HCT116 (cell line): Measurements from ENCODE around the gene HOXB7. TPM values are rescaled to one million over a fixed set of nuclear protein-coding genes. Genes with fewer than 3 reads are reported as not detected.

Experiments
- ATAC-seq: fragments of 200-7000 bp; cut with Tn5 transposase; 2 replicates; pipeline ENCODE4 v1.9.1; 2020; ENCODE audit warnings: mild to moderate bottlenecking, moderate library complexity
- BruUV-seq: library from RNA; stranded (reverse); fragments of 400-500 nt; replicated peaks from 2 replicates; lab custom pipeline; 2021; lab: Mats Ljungman, UMichigan
- CTCF ChIA-PET: fragments of 300-600 bp; sonication (Branson Sonifier 250); formaldehyde crosslinking; loops from one replicate; lab custom pipeline; 2021; ENCODE audit warnings: antibody characterized with exemption; lab: Charles Lee
- POLR2A ChIA-PET: fragments of 300-600, 350-600 bp; sonication (Branson Sonifier 250); formaldehyde crosslinking; loops from one replicate; lab custom pipeline; 2021; ENCODE audit warnings: antibody characterized with exemption; lab: Charles Lee
- RAD21 ChIA-PET, 2 experiments: fragments of 300-600 bp; sonication (Branson Sonifier 250); formaldehyde crosslinking; loops; one replicate each; lab custom pipeline; 2023; ENCODE audit warnings: low total read pairs in 2 of 2; ENCODE audit not compliant: uncharacterized antibody in 2 of 2, unreplicated experiment in 2 of 2, low non-redundant PET in 1 of 2; lab: Charles Lee
- DNase-seq: peaks from one replicate; pipeline ENCODE4 v3.0.0-alpha.2; 2010; ENCODE audit warnings: low read depth, low spot score
- H2AFZ ChIP-seq: fragments of 200-600 bp; shearing (Covaris generic), sonication (generic); 2 replicates; pipeline ENCODE4 v1.6.1; 2017; ENCODE audit warnings: low read depth, mixed run types, mixed read lengths, antibody characterized with exemption, low read length; ENCODE audit not compliant: poor library complexity, severe bottlenecking
- H3K27ac ChIP-seq: 2 replicates; pipeline ENCODE4 v1.5.1; 2012; ENCODE audit warnings: low read depth, low read length
- H3K27me3 ChIP-seq: fragments of 200-600 bp; sonication (generic); 2 replicates; pipeline ENCODE4 v1.6.1; 2016; ENCODE audit warnings: mixed run types, low read length, mixed read lengths; ENCODE audit not compliant: insufficient read depth
- H3K36me3 ChIP-seq, 2 experiments: fragments of 200-500 bp in 1 of 2; fragments of 200-600 bp in 1 of 2; sonication (Bioruptor generic) in 1 of 2; sonication (generic) in 1 of 2; 2 replicates each; pipeline versions ENCODE4 v1.5.1 to v1.6.1; 2014 to 2016; ENCODE audit warnings: low read length in 2 of 2, inconsistent platforms in 1 of 2, mixed read lengths in 1 of 2, mixed run types in 1 of 2; ENCODE audit not compliant: insufficient read depth in 2 of 2, control insufficient read depth in 1 of 2
- H3K4me1 ChIP-seq, 2 experiments: fragments of 200-600 bp in 1 of 2; sonication (generic) in 1 of 2; 2 replicates each; pipeline versions ENCODE4 v1.5.1 to v1.6.1; 2012 to 2017; ENCODE audit warnings: low read length in 2 of 2, inconsistent platforms in 1 of 2, mild to moderate bottlenecking in 1 of 2, mixed read lengths in 1 of 2, mixed run types in 1 of 2, moderate library complexity in 1 of 2; ENCODE audit not compliant: insufficient read depth in 2 of 2, control insufficient read depth in 1 of 2
- H3K4me2 ChIP-seq: fragments of 200-600 bp; sonication (generic); 2 replicates; pipeline ENCODE4 v1.6.1; 2017; ENCODE audit warnings: mixed run types, low read length, mixed read lengths
- H3K4me3 ChIP-seq, 2 experiments: fragments of 200-600 bp in 1 of 2; sonication (generic) in 1 of 2; replicated peaks in 1 of 2; 2 replicates each; pipeline ENCODE4 v1.5.1; 2011 to 2016; ENCODE audit warnings: low read length in 2 of 2, control low read depth in 1 of 2, low read depth in 1 of 2, mild to moderate bottlenecking in 1 of 2, mixed read lengths in 1 of 2, mixed run types in 1 of 2
- H3K79me2 ChIP-seq: fragments of 200-600 bp; sonication (generic); 2 replicates; pipeline ENCODE4 v1.6.1; 2017; ENCODE audit warnings: mild to moderate bottlenecking, mixed run types, low read length, moderate library complexity, mixed read lengths; ENCODE audit not compliant: insufficient read depth
- H3K9ac ChIP-seq: fragments of 200-600 bp; sonication (generic); 2 replicates; pipeline ENCODE4 v1.6.1; 2016; ENCODE audit warnings: low read length, mixed read lengths
- H3K9me2 ChIP-seq: fragments of 200-600 bp; sonication (generic), shearing (Covaris generic); 2 replicates; pipeline ENCODE4 v1.6.1; 2017; ENCODE audit warnings: mixed run types, mild to moderate bottlenecking, moderate library complexity; ENCODE audit not compliant: insufficient read depth
- H3K9me3 ChIP-seq, 2 experiments: fragments of 200-500 bp in 1 of 2; fragments of 200-600 bp in 1 of 2; sonication (Bioruptor generic) in 1 of 2; sonication (generic) in 1 of 2; 2 replicates each; pipeline ENCODE4 v1.6.1; 2014 to 2017; ENCODE audit warnings: low read length in 2 of 2, mixed read lengths in 2 of 2, inconsistent platforms in 1 of 2, low read depth in 1 of 2, mild to moderate bottlenecking in 1 of 2, mixed run types in 1 of 2, moderate library complexity in 1 of 2; ENCODE audit not compliant: control insufficient read depth in 1 of 2, insufficient read depth in 1 of 2
- H4K20me1 ChIP-seq: fragments of 200-600 bp; sonication (generic), shearing (Covaris generic); 2 replicates; pipeline ENCODE4 v1.6.1; 2017; ENCODE audit warnings: mixed run types, mild to moderate bottlenecking, moderate library complexity; ENCODE audit not compliant: insufficient read depth
- CTCF ChIP-seq, 3 experiments: fragments of 200-600 bp in 1 of 3; sonication (generic) in 1 of 3; IDR thresholded peaks in 2 of 3; conservative IDR thresholded peaks in 1 of 3; 2 replicates each; pipeline ENCODE4 v1.5.1; 2012 to 2017; ENCODE audit warnings: low read depth in 2 of 3, low read length in 2 of 3, antibody characterized with exemption in 1 of 3, borderline replicate concordance in 1 of 3, control low read depth in 1 of 3, mild to moderate bottlenecking in 1 of 3, mixed read lengths in 1 of 3, mixed run types in 1 of 3, moderate library complexity in 1 of 3; ENCODE audit not compliant: insufficient read depth in 1 of 3
- ELF1 ChIP-seq: IDR thresholded peaks from 2 replicates; pipeline ENCODE4 v1.6.1; 2012; ENCODE audit warnings: low read depth, borderline replicate concordance
- FOSL1 ChIP-seq: IDR thresholded peaks from 2 replicates; pipeline ENCODE4 v1.6.1; 2012; ENCODE audit warnings: low read depth
- JUND ChIP-seq: IDR thresholded peaks from 2 replicates; pipeline ENCODE4 v1.6.1; 2012
- RAD21 ChIP-seq: IDR thresholded peaks from 2 replicates; pipeline ENCODE4 v1.6.1; 2012; ENCODE audit warnings: low read depth, mild to moderate bottlenecking
- intact Hi-C: fragments of 100-400 bp; cut with micrococcal nuclease; formaldehyde crosslinking; loops from 2 replicates; pipeline ENCODE4 v1.10.0; 2022
- total RNA-seq: library from RNA; stranded (reverse); gene quantifications from one replicate; pipeline ENCODE4 v1.2.1, GENCODE V29; 2021; ENCODE audit not compliant: unreplicated experiment

The HOXB7 gene
- total RNA-seq, 1 experiment from 2014 or later, result 33.6 TPM

DNA sequence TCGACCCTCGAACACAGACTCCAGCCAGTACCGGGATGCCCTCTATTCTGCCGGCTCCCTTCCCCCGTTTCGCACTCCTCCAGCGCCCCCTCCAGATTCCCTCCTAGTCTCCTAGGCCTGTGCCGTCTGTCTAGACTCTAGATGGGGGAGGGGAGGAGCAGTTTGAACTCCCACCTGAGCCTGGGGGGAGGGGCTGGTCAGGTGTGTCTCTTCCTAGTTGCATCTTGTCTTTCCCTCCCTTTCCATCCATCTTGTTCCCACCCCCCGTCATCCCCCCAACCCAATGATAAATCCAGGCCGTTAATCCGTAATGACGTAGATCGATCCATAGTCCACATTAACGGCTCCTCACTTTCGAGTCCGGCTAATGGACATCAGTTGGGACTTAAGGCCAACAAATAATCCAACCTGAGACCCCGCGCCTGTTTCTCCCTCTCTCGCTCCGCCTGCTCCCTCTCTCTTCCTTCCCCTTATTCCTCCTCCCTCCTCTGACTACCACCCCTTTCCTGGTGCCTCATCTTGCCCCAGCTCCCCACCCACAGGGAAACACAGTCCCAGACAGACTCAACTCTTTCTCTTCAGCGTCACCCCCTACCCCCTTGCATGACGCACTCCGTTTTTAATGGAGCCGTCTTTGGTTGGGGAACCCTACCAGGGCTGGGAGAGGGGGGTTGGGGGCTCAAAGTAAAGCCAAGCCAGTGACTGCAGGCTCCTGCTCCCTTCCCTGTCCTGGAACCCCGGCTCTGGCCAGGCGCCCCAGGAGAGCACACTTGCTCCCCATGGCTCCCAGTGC is 13.9 kb downstream of the HOXB7 start:
- Histone ChIP-seq H3K4me1 (peaks cover 22% of the 10 kb centered on the region in 2 experiments), H3K9me3 (no peaks in the 10 kb centered on the region), H3K27ac (no peak overlapping the region), H2AFZ (no peak overlapping the region), H3K79me2 (peaks cover 93% of the 10 kb centered on the region), H3K4me2 (no peak overlapping the region), H4K20me1 (peaks cover 4% of the 10 kb centered on the region; the same call in 1 of the 2 replicates), H3K36me3 (peaks cover 27 to 30% of the 10 kb centered on the region in 2 experiments; a peak in 3 of 4 replicates), H3K9ac (no peak overlapping the region), H3K27me3 (no peaks in the 10 kb centered on the region), H3K9me2 (no peaks in the 10 kb centered on the region), H3K4me3 (no peak overlapping the region)
- TF ChIP-seq JUND, result no peak
- no peak for TF ChIP-seq RAD21
- TF ChIP-seq FOSL1, result no peak
- no peak for TF ChIP-seq CTCF (IDR thresholded peaks at IDR 0.05 in 2 of 3, conservative IDR thresholded peaks at IDR 0.05 in 1 of 3; ENCODE audit: borderline replicate concordance in 1 of 3, insufficient read depth in 1 of 3, low read depth in 2 of 3, low read length in 2 of 3)
- no peak for TF ChIP-seq ELF1
- no peak for DNase-seq
- intact Hi-C loops, result no loop called here
- ChIA-PET CTCF (no interaction called here), RAD21 (no interaction called here), POLR2A (interaction anchor here (0.8 kb wide), 1 partner anchor 8 kb away, joined by 3 read pairs; the partner anchor contains the start of gene HOXB6)
- ATAC-seq, result no peak
- no TSS peak for BruUV-seq
